GM19397 (cell line): ENCODE measurements around the gene AP2A1.
"Not testable (repeated sequence)": the region's sequence is repeated elsewhere in the genome, so short reads cannot be mapped to it uniquely, and the experiment has no call there.

Experiments
- ATAC-seq: cut with Tn5 transposase; IDR thresholded peaks from one replicate; pipeline ENCODE4 v1.9.1; 2021; ENCODE audit warnings: mild to moderate bottlenecking, moderate library complexity; ENCODE audit not compliant: unreplicated experiment

The AP2A1 gene

DNA sequence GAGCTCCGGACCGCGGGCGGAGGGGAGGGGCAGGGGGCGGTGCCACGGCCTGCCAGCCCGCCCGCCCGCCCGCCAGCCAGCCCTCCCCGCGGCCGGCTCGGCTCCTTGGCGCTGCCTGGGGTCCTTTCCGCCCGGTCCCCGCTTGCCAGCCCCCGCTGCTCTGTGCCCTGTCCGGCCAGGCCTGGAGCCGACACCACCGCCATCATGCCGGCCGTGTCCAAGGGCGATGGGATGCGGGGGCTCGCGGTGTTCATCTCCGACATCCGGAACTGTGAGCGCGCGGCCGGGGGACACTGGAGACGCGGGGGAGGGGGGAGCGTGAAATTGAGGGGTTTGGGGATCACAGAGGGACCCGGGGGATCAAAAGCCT lies at the start of gene AP2A1:
TSS of gene AP2A1 (plus strand) at position 72 of the 370 bp plus-strand sequence. CDS start at position 205, 133 bp downstream.
- ATAC-seq: no peak

DNA sequence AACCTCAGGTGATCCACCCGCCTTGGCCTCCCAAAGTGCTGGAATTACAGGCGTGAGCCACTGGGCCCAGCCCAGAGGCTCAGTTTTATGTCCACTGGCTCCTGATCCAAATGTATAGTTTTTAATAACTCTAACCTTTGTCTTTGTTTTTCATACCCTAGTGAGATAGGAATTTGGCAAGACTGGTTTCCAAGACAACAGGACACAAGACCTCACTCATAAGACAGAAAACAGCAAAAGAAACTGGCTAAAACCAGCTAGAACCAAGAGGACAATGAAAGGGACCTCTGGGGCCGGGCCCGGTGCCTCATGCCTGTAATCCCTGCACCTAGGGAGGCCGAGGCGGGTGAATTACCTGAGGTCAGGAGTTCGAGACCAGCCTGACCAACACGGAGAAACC lies 48.3 kb upstream of the AP2A1 start:
- ATAC-seq: no peak

DNA sequence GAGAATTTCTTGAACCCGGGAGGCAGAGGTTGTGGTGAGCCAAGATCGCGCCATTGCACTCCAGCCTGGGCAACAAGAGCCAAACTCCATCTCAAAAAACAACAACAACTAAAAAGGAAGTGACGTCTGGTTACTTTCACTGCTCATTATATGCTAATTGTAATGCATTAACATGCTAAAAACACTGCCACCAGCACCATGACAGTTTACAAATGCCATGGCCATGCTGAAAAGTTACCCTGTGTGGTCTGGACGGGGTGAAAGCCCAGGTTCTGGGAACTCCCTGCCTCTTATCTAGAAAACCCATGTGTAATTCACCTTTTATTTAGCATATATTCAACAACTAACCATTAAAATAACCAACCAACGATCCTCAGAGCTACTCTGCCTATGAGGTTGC lies 47.8 kb upstream of the AP2A1 start:
- no peak for ATAC-seq

DNA sequence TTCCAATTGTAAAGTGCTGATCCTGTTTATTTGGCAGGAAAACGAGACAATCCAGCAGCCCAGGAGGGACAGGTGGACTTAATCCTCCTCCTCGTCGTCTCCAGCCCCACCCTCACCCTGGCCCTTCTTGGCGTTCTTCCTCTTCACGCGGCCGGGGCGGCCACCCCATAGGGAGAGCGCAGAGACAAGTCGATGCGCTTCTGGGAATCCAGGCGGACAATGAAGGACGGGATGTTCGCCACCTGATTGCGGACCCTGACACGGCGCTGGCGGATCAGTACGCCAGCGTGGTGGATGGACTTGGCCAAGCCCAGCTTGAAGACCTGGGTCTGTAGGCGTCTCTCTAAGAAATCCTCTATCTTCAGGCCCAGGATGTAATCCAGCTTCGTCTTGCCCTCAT lies 47.4 kb upstream of the AP2A1 start:
- not testable (repeated sequence) for ATAC-seq

DNA sequence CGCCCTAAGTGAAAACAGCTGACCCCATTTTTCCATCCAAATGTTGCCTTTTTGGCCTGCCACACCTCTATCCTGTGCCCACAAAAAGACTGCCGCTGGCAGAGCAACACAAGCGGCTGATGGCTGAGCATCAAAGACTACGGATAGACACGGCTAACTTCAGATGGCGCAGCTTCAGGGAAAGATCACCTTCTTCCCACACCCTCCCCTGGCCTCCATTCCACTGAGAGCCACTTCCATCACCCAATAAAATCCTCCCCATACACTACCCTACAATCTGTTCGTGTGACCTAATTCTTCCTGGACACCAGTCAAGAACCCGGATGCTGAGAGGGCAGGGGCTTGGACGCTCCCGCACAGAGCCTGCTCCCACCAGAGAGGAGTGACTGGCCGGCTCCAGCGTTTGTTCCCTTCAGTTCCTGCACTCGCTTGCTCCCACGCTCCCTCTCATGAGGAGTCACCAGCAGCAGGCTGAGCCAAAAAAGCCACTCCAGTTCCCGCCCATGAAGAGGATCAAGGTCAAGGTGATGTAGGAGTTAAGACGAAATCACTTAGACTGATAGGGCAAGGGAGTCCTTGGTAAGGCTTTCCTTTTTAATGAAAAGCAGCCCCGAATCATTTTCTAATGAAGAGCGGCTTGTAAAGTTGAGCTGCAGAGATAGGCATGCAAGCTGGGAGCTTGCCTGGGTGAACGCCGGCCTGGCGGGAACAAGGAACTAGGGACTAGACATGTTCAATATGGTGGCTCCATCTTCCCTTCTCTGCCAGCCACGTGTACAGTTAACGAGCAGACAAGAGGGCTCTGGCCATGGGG lies 39.4 kb upstream of the AP2A1 start:
- no peak for ATAC-seq

DNA sequence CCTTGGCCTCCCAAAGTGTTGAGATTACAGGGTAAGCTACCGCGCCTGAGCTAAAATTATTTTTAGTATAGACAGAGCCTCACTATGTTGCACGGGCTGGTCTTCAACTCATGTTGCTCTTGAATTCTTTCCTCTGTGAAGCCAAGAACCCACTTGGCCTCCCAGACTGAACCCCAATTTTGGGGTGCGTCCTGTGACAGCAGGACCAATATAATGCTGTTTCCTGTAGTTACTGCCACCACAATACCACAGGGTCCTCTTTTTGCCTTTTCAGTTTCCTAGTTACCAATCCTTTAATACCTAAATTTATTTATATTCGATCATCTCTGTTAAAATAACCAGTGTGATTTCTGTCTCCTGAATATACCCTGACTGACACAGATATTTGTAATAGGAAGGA lies 36.6 kb upstream of the AP2A1 start:
- ATAC-seq: no peak

DNA sequence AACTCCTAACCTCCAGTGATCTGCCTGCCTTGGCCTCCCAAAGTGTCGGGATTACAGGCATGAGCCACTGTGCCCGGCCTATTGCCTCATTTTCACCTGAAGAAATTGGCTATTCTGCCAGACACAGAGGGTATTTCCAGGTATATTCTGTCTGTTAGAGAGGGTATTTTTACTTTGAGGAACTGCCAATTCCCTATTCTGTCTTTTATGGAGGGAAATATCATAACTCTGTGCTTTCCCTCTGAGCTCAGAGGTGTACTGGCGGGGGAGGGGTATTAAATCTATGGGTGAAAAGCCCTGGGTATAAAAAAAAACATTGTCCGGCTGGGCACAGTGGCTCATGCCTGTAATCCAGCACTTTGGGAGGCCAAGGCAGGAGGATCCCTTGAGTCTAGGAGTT lies 28.5 kb upstream of the AP2A1 start:
- no peak for ATAC-seq

DNA sequence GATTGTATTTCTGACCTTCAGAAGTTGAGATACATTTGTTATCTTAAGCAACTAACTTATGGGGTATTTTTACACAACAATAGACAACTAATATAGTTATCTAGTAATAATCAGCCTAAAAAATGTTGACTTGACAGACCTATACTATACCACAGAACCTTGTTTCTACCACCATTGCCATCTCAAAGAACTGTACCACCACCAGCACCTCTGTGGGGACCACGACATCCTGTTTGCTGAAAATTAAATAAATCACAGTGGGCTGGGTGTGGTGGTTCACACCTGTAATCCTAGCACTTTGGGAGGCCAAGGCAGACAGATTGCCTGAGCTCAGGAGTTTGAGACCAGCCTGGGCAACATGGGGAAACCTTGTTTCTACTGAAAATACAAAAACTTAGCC lies 27.7 kb upstream of the AP2A1 start:
- ATAC-seq: no peak

DNA sequence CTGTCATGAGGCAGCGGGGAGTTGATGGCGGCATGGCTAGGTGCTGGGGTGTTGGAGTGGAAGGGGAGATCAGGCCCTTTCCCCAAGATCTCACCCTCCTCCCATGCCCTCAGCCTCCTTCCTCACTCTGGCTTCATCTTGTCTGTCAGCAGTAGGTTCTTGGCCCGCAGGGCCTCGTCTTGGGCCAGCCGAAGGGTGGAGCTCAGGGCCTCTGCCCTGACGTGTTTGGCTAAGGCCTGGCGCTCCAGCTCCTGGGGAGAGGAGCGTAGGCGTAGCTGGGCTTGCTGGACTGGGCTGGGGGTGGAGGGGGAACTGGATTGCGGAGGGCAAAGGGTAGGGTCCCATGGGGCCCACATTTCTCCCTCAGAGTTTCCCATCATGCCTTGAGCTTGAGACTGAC lies 26.9 kb upstream of the AP2A1 start:
- no peak for ATAC-seq

DNA sequence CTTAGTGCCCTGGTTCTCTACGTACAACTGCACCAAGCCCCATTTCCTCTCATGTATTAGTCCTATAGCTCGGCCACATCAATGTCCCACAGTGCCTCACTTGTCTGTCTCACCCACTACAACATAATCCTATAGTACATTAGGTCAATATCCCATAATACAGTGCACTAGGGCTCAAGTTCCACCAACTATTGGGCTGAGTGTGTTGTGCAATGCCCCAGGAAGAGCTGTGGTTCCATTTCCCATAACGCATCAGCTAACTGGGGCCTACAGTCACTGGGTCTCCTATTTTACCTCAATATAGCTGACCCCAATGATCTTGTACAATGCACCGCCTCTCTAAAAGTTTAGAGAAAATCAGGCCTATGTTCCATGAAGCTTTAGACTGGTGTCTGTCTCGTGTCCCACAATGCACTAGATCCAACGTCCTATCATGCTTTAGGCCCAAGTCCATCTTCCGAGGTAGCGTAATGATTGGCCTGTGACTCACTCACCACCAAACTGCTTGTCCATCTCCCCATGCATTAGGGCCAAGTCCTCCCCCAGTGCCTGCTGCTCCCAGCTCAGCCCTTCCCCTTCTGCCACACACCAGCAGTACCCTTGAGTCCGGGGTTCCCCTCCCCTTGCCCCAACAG lies 25.5 kb upstream of the AP2A1 start:
- no peak for ATAC-seq

DNA sequence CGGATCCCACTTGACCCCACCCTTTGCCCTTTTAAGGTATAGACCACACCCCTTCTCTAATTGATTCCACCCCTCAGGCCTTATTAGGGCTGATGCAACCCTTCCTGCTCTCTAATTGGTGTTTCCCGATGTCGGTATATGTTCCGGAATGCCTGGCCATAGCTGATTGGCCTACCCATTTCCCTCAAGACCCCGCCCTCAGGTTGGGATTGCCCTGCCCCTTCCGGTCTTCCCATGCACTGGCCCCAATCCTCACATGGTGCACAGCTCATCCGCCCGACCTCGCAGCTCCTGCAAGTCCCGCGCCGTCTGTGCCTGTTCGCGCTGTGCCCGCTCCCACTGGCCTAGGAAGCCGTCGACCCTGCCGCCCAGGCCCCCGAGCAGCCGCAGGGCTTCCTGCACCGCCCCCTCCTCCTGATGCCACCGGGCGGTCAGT lies 21.8 kb upstream of the AP2A1 start:
- no peak for ATAC-seq

DNA sequence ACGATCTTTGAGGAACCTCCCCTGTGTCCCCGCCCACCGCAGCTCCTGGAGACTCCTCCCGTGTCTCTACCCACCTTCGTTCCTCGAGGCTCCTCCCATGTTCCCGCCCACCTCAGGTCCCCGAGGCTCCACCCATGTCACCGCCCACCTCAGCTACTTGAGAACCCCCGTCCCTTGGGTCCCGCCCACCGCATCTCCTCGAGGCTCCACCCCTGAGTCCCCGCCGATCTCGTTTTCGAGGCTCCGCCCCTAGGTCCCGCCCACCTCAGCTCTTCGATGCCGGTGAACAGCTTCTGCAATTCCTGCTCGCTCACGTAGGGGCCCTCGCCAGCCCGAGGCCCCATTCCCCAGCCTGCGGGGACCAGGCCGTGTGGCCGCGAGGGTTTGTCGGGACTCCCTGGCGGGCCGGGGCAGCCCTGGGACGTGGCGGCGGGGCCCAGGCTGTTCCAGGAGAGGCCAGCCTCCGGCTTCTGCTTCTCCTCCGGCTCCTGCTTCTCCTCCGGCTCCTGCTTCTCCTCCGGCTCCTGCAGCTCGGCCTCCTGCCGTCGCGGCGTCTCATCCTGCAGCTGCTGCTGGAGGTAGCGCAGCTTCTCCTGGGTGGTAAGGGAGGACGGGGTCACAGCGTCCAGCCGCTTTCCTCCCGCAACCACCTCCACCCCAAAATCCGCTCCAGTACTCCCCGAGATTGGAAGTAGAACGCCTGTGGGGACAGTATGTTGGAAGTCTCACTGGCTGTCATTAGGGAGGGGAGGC lies 20.4 kb upstream of the AP2A1 start:
- ATAC-seq: no peak

DNA sequence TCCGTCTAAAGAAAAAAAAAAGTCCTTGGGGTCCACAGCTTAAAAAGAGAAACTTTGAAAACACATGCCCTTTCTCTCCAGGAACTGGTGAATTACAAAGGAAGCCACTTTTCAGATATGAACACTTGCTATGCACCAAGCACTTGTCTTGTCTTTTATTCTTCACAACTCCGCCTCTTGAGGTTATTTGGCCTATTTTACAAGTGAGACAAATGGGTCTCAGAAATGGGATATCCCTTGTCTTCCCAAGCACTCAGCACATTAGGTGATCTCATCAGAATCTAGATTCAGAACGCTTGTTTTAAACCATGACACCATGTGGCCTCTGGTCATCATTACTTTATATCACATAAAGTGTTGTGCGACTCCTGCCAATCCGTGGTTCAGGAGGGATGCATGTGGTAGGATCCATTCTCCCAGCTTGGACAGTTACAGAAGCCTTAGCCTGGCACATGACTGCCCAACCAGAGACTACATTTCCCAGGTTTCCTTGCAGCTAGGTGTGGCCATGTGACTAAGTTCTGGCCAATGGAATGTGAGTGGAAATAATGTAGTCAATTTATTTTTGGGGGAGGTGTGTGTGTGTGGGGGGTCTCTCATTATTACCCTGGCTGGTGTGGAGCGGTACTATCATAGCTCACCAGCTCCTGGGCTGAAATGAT lies 17.6 kb upstream of the AP2A1 start:
- ATAC-seq: no peak

DNA sequence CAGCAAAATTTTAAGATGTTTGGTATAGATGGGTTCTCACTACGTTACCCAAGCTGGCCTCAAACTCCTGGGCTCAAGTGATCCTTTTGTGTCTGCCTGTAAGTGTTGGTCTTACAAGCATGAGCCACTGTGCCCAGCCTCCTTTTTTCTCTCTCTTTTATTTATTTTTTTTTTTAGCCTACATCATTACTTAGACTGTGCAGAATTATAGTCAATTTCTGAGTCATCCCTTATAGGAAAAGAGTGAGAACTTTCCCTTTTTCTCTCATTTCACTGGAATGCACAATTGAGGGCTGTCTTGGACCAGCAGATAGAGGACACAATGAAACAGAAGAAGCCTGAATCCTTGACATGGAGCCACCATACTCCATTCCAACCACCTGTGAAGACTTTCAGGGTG lies 17.0 kb upstream of the AP2A1 start:
- ATAC-seq: no peak

DNA sequence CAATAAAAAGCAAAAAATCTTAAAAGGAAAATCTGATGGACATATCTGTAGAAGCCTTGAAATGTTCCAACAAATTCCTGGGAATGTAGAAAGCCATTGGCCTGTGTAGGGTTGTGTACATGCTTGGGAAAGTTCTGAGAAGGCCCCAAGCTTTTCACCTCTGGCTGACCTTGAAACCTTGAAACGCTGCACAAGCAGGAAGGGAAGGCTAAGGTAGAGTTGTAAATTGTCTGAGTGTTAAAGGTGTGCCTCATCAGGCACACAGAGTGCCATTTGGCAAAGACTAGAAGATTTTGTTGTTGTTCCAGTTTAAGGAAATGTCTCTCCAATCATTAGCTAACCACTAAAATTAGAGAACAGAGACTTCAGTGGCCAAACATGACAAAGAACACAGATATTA lies 14.1 kb upstream of the AP2A1 start:
- ATAC-seq: no peak

DNA sequence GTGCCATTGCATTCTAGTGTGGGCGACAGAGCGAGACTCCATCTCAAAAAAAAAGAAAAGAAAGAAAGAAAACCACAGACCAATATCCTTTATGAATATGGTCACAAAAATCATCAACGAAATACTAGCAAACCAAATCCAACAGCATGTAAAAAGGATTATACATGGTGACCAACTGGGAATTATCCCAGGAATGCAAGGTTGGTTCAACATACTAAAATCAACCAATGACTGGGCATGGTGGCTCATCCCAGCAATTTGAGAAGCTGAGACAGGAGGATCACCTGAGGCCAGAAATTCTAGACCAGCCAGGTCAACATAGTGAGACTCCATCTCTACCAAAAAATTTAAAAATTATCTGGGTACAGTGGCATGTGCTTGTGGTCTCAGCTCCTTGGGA lies 10.8 kb upstream of the AP2A1 start:
- ATAC-seq: no peak

DNA sequence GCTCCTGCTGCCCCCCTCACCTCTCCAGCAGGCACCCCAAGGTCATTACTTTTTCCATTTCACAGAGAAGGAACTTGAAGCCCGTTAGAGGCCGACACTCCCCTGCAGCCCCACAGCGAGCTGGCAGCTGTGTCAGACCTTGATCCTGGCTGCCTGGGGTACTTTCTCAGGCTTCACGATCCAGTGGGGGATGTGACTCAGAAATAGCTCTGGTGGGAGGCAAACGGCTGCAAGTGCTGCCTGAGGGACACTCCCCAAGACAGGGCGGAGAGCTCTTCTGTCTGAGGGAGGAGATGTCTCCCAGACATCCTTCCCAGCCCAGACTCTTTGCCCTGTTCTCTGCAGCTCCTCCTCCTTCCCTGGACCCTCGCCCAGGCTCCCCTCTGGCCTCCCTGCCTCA lies 8.5 kb upstream of the AP2A1 start:
- ATAC-seq: no peak

DNA sequence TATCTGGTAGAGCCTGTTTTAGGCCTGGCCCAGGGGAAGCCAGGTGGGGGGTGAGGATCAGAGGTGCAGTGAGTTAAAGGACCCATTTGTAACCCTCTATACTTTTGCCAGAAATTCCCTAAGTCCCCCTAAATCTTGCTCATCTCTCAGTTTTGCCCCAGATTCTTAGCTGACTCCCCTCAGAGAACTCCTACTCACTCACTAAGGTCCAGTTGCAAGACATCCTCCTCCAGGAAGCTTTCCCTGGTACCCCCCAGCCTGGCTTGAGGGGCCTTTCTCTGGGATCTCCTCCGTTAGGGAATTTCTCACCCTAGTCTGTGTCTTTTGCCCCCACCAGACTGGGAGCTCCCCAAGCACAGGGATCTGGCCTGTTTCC lies 5.6 kb upstream of the AP2A1 start:
- no peak for ATAC-seq

DNA sequence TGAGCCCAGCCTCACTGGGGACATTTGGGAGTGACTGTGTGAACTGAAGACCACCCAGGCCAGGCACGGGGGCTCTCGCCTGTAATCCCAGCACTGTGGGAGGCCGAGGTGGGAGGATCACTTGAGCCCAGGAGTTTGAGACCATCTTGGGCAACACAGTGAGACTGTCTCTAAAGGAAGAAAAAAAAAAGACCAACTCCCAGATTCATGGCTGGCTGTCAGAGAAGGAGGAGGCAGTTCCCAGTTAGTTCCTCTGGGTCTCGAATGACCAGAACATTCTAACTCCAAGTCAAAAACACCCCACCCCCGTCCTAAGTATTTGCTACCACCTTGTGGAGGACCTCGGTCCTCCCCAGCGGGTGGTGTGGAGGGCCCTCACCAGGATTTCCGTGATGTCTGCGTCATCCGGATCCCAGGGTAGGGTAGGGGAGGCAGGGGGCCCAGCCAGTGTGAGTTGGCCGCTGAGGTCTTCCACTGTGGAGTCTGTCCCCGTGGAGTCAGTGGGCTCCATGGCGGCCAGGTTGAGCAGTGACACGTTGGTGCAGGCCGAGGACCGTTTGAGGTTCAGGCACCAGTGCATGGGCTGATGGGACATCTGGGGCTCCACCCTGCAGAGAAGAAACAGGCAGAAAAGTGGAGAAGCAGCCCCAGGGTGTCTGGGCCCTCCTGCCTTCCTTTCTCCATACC lies 5.0 kb upstream of the AP2A1 start:
- no peak for ATAC-seq

DNA sequence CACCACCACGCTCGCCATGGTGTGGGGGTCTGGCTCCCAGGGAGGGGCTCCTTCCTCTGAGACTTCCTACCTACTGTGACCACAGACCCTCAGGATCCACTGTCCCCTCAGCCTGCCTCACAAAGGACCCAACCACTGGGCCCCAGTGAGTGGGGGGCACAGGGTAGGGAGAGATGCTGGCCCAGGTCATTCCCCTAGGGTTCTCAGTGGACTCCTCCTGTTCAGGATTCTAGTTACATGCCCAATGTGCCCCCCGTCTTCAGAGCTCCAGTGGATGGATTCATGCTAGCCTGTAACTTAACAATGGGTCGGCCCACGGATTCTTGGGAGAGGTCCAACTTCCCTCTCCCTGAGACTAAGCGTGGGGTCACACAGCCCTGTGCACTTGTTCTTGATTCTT lies 3.6 kb upstream of the AP2A1 start, which contains the start of gene TSKS:
TSS of gene TSKS (minus strand) at position 77 of the 400 bp plus-strand sequence. CDS start at position 18, 59 bp downstream.
- ATAC-seq: no peak

DNA sequence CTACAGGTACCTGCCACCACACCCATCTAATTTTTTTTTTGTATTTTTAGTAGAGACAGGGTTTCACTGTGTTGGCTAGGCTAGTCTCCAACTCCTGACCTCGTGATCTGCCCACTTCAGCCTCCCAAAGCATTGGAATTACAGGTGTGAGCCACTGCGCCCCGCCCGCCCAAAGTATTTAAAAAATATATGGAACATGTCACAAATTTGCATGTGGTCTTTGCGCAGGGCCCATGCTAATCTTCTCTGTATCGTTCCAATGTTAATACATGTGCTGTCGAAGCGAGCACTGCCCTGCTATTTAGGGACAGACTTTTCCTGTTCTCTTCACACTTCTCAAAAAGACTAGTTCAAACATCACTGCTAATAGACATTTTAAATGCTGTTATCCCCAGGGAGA lies 2.5 kb upstream of the AP2A1 start:
- no peak for ATAC-seq
